Measurements from ENCODE around the gene MRGPRX1. TPM values are rescaled to one million over a fixed set of nuclear protein-coding genes. Genes with fewer than 3 reads are reported as not detected.
"Not testable (repeated sequence)": the region's sequence is repeated elsewhere in the genome, so short reads cannot be mapped to it uniquely, and the experiment has no call there.

MRGPRX1 gene
- total and polyA plus RNA-seq, 9 donors = not detected

DNA sequence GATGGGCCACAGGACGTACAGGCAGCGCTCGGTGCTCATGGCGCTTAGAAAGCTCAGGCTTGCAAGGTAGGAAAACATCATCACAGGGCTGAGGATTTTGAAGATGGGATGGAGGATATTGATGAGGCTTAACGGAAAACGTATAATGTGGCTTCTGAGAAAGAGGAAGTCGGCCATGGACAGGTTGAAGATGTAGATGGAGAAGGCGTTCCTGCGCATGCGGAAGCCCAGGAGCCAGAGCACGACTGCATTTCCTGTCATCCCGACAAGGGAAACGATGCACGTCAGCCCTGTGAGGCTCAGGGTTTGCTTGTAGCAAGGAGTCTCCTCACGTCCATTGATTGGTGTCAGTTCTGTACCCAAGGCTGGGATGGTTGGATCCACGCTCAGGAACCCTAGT, 17.4 kb upstream of the MRGPRX1 start:
- Histone ChIP-seq H3K27me3 (no peaks in the 10 kb centered on the region), H3K36me3 (no peaks in the 10 kb centered on the region), H3K27ac (no peak overlapping the region), H3K4me3 (no peak overlapping the region), H3K4me1 (ENCODE audit: insufficient read depth) (no peaks in the 10 kb centered on the region), H3K9me3 (no peaks in the 10 kb centered on the region)
- intact Hi-C loops (cut with DNase I) = no loop called here
- 85 to 90% (median 86%) methylated on average over 16 of the region's 16 CpGs for WGBS, 3 donors
- TF ChIP-seq EP300 (IDR thresholded peaks at IDR 0.05) (no peak), POLR2A (IDR thresholded peaks at IDR 0.05) (no peak)
- TF ChIP-seq, protein P1, sequence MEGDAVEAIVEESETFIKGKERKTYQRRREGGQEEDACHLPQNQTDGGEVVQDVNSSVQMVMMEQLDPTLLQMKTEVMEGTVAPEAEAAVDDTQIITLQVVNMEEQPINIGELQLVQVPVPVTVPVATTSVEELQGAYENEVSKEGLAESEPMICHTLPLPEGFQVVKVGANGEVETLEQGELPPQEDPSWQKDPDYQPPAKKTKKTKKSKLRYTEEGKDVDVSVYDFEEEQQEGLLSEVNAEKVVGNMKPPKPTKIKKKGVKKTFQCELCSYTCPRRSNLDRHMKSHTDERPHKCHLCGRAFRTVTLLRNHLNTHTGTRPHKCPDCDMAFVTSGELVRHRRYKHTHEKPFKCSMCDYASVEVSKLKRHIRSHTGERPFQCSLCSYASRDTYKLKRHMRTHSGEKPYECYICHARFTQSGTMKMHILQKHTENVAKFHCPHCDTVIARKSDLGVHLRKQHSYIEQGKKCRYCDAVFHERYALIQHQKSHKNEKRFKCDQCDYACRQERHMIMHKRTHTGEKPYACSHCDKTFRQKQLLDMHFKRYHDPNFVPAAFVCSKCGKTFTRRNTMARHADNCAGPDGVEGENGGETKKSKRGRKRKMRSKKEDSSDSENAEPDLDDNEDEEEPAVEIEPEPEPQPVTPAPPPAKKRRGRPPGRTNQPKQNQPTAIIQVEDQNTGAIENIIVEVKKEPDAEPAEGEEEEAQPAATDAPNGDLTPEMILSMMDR (IDR thresholded peaks at IDR 0.05) = no peak
- DNase-seq = no peak

DNA sequence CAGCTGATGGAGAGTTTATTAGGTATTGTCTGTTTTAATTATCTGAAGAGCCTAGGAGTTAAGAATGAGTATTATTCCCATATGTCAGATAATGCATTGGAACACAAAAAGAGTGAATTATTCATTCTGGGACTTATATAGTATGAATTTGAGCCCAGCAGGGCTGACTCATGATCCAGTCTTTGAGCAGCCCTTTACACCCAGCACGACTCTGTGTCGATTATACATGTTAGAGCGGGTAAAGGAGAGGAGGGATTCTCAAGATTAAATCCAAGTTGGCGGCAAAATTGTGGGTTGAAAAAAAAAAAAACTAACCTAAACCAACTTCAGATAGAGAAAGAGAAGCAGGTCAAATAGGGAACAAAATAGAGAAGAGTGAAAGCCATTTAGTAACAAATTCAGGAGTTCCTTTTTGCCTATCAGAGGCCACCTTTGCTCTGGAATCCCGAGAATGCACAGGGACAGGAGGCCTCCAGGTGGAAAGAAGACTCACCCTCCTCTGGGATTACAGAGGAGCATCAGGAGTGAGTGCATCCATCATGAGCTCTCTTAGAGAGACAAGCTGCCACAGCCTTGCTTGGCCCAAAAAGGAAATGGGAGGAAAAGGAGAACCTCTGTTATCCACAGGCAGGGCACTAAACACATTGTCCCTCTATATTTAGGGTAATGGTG, 3.1 kb downstream of the MRGPRX1 start:
- Histone ChIP-seq H3K27ac (no peak overlapping the region), H3K27me3 (no peaks in the 10 kb centered on the region), H3K4me1 (ENCODE audit: insufficient read depth) (no peaks in the 10 kb centered on the region), H3K9me3 (no peaks in the 10 kb centered on the region), H3K4me3 (no peak overlapping the region), H3K36me3 (no peaks in the 10 kb centered on the region)
- DNase-seq = no peak
- 65 to 73% (median 69%) methylated on average over 5 of the region's 5 CpGs for WGBS, 3 donors
- no peak for TF ChIP-seq EP300 (IDR thresholded peaks at IDR 0.05)
- TF ChIP-seq, protein P1 (IDR thresholded peaks at IDR 0.05) = no peak
- intact Hi-C loops (cut with DNase I) = no loop called here

DNA sequence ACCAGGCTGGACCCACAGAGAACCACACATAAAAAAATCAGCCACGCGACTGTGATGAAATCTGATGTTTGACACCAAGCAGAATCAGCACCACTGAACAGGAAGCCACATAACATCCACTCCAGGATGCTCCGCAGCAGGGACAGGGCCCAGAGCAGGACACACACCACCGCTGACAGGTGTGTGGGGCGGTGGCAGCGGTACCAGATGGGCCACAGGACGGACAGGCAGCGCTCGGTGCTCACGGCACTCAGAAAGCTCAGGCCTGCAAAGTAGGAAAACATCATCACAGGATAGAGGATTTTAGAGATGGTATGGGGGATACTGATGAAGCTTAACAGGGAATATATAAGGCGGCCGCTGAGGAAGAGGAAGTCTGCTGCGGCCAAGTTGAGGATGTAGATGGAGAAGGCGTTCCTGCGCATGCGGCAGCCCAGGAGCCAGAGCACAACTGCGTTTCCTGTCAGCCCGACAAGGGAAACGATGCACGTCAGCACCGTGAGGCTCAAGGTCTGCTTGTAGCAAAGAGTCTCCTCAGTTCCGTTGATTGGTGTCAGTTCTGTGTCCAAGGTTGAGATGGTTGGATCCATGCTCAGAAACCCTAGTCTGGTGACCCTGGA, 4.9 kb downstream of the MRGPRX1 start:
- TF ChIP-seq, protein P1 (IDR thresholded peaks at IDR 0.05) = no peak
- TF ChIP-seq POLR2A (IDR thresholded peaks at IDR 0.05) (no peak), EP300 (IDR thresholded peaks at IDR 0.05) (no peak)
- Histone ChIP-seq H3K36me3 (no peaks in the 10 kb centered on the region), H3K27me3 (no peaks in the 10 kb centered on the region), H3K27ac (no peak overlapping the region), H3K4me3 (no peak overlapping the region), H3K4me1 (ENCODE audit: insufficient read depth) (no peaks in the 10 kb centered on the region), H3K9me3 (no peaks in the 10 kb centered on the region)
- DNase-seq = no peak
- intact Hi-C loops (cut with DNase I) = no loop called here
- WGBS, 3 donors = 89 to 91% (median 90%) methylated on average over 22 of the region's 22 CpGs

DNA sequence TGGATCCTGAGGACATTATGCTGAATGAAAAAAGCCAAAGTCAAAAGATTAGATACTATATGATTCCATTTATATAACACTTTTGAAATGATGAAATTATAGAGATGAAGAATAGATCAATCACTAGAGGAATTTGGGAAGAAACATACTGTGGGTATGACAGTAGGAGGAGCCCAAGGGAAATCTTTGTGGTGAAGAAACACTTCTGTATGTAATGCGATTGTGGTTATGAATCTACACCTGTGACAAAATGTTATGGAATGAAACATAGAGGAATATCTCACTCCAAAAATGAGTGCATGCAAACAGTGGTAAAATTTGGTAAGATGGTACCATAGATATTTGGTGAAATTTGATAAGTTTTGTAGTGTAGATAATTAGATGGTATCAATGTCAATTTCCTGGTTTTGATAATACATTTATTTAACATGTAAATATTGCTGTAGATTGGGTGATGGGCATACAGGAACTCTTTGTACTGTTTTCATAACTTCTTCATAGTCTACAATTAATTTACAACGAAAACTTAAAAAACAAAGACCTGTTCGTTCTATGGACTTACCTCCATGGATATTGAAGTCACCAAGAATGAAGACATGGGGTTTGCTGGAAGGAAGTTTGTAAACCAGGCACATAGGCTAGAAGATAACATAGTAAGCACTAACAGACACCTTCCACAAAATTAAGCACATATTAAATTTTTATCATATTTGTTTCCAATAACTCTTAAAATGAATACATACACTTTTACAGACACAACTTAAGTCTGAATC, 11.5 kb downstream of the MRGPRX1 start:
- Histone ChIP-seq H3K9me3 (no peaks in the 10 kb centered on the region), H3K27ac (no peak overlapping the region), H3K36me3 (no peaks in the 10 kb centered on the region), H3K4me1 (ENCODE audit: insufficient read depth) (no peaks in the 10 kb centered on the region), H3K4me3 (no peak overlapping the region), H3K27me3 (no peaks in the 10 kb centered on the region)
- TF ChIP-seq, protein P1 (IDR thresholded peaks at IDR 0.05) = no peak
- TF ChIP-seq POLR2A (IDR thresholded peaks at IDR 0.05) = no peak
- no peak for TF ChIP-seq EP300 (IDR thresholded peaks at IDR 0.05)
- 81 to 89% (median 89%) methylated on average over 3 of the region's 3 CpGs for WGBS, 3 donors
- DNase-seq = no peak
- intact Hi-C loops (cut with DNase I) = no loop called here

DNA sequence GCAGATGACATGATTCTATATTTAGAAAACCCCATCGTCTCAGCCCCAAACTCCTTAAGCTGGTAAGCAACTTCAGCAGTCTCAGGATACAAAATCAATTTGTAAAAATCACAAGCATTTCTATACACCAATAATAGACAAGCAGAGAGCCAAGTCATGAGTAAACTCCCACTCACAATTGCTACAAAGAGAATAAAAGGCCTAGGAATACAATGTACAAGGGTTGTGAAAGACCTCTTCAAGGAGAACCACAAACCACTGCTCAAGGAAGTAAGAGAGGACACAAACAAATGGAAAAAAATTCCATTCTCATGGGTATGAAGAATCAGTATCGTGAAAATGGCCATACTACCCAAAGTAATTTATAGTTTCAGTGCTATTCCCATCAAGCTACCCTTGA, 13.8 kb downstream of the MRGPRX1 start:
- H3K4me3 ChIP-seq; H3K27ac ChIP-seq; H3K9me3 ChIP-seq; H3K27me3 ChIP-seq; H3K4me1 ChIP-seq (ENCODE audit: insufficient read depth); H3K36me3 ChIP-seq; intact Hi-C loops (cut with DNase I); DNase-seq: not testable (repeated sequence)
- WGBS, 3 donors = 68 to 76% (median 75%) methylated on average over 2 of the region's 2 CpGs
